Measurements from ENCODE around the gene FOXF1. TPM values are rescaled to one million over a fixed set of nuclear protein-coding genes. Genes with fewer than 3 reads are reported as not detected.

FOXF1 gene
- 0.07 and 0.11 TPM in 2 replicates for total RNA-seq

DNA sequence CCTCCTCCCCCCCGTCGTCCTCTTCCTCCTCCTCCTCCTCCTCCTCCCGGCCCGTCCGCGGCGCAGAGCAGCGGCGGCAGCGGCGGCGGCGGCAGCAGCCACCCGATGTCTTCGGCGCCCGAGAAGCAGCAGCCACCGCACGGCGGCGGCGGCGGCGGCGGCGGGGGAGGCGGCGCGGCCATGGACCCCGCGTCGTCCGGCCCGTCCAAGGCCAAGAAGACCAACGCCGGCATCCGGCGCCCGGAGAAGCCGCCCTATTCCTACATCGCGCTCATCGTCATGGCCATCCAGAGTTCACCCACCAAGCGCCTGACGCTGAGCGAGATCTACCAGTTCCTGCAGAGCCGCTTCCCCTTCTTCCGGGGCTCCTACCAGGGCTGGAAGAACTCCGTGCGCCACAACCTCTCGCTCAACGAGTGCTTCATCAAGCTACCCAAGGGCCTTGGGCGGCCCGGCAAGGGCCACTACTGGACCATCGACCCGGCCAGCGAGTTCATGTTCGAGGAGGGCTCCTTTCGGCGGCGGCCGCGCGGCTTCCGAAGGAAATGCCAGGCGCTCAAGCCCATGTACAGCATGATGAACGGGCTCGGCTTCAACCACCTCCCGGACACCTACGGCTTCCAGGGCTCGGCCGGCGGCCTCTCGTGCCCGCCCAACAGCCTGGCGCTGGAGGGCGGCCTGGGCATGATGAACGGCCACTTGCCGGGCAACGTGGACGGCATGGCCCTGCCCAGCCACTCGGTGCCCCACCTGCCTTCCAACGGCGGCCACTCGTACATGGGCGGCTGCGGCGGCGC is at the start of gene FOXF1:
FOXF1 (plus strand) TSS at position 63 of the 797 bp plus-strand sequence; CDS start at position 106, 43 bp downstream.
- DNase-seq (ENCODE audit: low read depth, low spot score) = no peak

DNA sequence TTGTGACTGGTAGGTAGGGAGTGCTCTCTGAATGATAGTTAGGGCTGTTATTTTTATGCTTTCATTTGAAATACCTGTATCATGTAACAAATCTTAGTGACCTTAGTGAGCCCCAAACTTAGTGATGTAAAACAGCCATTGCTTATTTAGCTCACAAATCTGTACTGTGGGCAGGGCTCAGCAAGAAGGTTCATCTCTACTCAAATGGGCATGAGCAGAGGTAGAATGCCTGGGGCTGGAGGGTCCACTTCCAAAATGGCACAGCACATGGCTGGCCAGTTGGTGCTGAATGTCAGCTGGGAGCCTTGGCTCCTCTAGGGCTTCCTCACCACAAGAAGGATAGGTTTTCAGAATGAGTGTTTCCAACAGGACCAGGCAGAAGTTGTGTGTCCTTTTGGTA is 49.3 kb upstream of the FOXF1 start:
- DNase-seq (ENCODE audit: low read depth, low spot score) = no peak

DNA sequence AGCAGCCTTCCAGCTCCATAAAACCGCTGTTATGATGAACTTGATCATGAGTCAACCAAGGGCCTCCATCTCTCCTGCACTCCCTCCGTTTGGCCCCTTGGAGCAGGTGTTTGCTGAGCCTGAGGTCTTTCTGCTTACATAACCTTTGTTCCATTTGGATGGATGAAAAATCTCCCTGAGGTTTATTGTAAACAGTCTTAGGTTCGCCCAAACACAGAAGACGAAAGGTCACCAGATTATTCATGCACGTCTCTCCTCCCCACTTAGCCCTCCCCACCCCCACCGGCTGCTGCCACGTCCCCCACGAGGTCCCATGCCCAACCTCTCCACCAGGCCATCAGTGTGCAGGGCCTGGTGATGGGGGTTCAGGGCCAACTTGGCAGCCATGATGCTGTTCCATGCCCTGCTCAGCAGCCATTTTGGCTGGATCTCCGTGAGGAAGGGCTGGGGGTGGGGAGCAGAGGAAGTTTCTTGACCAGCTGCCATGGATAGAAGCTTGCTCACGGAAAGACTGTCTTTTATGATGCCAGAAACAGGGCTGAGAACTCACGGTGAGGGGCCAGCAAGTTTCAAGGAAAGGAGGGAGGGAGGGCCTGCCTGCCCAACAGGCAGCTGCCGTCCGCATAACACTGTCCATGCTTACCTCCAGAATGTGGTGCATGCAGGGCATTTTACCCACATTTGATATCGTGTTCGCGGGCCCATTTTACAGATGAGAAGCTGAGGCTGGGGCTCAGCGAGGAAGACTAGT is 47.8 kb upstream of the FOXF1 start:
- no peak for DNase-seq (ENCODE audit: low read depth, low spot score)

DNA sequence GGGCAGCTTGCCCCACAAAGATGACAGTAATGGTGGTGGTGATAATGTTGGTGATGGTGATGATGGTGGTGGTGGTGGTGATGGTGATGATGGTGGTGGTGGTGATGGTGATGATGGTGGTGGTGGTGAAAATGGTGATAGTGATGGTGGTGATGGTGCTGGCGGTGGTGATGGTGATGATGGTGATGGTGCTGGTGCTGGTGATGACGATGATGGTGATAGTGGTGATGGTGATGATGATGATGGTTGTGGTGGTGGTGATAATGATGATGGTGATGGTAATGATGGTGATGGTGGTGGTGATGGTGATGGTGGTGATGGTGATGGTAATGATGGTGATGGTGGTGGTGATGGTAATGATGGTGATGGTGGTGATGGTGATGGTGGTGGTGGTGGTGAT is 46.3 kb upstream of the FOXF1 start:
- no peak for DNase-seq (ENCODE audit: low read depth, low spot score)

DNA sequence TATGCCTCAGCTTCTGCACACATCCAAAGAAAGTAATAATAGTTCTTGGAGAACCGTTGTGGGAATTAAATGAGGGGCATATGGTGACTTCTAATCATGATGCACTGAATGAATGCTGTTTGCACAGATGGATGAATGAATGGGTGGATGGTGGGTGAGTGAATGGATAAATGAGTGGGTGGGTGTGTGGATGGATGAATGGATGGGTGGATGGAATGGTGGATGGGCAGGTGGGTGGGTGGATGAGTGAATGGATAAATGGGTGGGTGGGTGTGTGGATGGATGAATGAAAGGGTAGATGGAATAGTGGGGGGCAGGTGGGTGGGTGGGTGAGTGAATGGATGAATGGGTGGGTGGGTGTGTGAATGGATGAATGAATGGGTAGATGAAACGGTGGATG is 44.9 kb upstream of the FOXF1 start:
- DNase-seq (ENCODE audit: low read depth, low spot score) = no peak

DNA sequence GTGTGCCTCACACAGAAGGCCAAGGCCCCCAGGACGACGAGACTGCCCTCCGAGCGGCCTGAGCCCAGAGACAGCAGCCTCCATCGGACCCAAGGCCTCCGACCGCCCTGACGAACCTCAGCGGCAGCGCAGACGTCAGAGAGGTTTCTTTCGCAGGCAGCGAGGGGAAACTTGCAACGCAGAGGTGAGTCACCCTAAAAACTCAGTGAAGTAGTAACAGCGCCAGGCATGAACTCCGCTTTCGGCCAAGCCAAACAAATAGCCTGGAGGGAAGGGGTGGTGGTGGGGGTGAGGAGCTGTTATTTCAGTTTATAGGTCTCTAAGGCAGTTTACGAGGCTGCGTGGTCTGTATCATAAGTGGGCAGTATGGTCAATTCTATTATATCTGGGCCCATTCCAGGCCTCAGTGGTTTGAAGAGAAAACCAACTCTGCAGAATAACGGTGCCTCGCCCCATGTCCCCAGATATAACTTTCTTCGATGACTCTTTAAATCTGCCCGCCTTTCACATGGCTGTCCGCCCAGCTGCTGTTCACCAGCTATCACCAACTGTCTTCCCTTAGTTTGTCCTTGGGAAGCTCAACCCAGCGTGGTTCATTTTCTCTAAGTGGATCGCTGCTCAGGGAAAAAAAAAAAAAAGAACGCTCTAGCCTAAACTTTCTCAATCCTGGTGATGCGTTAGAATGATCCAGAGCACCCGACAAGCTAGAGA is 43.5 kb upstream of the FOXF1 start:
- DNase-seq (ENCODE audit: low read depth, low spot score) = no peak

DNA sequence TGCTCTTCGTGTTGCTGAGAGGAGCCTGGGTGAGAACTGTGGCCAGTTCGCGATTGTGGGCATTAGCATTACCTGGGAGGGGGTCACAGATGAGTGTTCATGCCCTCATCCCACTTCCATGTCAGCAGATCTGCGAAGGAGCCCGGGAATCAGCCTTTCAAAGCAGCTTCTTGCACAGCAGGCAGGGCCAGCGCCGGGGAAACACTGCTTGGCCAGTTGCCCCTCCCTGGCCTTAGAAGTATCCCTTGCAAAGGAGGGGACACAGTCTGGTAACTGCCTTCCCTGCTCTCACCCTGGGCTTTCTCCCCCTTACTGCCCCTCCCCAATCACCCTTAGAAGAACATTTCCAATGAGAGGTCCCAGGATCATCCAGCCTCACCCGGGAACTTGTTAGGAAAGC is 42.8 kb upstream of the FOXF1 start:
- no peak for DNase-seq (ENCODE audit: low read depth, low spot score)

DNA sequence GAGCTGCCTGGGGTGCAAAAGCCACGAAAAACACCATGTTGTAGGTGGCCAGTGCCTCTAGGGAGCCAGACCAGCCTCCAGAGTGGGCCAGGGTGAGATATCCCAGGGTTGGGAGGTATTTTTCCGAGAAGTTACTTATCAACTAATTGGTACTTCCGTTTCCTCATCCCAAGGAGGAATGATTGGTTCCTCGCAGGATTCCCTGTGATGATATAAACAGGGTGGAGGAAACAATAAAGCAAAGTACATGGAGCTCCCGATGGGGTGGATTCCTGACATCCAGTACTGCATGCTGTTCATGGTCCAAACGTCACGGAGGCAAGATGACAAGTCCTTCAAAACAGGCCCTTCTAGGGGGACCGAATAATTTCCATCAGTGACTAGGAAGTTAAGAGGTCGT is 39.4 kb upstream of the FOXF1 start:
- DNase-seq (ENCODE audit: low read depth, low spot score) = no peak

DNA sequence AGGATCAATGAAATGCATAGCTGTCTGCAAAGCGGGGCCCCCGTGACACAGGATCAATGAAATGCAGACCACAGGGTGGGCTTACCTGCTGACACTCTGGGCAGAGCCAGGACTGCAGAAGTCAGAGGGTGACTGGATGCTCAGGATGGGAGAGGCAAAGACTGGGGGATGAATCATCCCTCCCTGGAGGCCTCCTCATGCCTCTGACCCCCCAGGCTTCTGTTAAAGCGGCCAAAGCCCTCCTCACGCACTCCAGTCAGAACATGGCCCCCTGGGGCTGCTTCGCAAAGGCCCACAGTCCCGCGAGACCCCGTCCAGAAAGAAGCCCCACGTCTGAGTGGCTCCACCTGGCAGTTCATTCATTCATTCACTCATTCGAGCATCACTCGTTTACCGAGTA is 38.4 kb upstream of the FOXF1 start:
- DNase-seq (ENCODE audit: low read depth, low spot score) = no peak

DNA sequence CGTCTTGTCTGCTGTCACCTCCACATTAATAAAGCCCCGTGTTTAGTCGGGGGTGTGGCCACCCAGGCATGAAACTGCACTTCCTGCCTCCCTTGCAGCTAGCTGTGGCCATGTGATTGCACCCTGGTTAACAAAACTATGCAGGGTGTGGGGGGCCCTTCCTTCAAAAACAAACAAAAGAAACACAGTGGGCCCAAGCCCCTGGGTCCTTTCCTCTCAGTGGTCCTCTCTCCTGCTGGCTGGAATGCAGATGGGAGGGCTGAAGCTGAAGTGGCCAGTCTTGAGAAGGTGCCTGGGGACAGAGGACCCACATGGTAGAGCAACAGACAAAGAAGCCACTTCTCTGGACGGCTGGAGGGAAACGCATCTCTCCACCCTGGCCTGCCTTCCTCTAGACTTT is 38.0 kb upstream of the FOXF1 start:
- no peak for DNase-seq (ENCODE audit: low read depth, low spot score)

DNA sequence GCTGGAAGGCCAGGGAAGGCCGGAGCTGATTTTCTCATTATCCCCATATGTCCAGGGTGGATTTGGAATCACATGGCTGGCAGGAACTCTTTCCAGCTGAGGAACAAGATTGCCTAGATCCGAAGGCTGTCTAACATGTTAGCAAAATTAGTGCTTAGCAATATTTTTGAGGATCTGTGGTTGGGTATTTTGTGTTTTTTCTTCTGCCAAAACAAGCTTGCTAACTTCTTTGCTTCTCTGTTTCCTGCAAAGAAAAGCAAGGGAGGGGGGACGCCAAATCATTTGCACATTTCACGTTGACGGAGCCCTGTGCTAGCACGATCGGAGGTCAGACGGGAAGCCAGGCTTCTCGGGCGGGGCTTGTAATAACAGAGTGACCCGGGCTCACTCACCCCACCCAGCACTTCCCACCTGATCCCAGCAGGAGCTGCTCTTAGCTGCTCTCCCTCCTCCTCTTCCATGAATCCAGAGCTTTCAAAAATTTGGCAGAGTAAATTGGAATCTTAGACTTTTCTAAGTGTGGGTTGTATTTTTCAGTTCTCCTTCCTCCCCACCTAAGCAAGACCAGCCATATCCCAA is 33.3 kb upstream of the FOXF1 start:
- DNase-seq (ENCODE audit: low read depth, low spot score) = no peak

DNA sequence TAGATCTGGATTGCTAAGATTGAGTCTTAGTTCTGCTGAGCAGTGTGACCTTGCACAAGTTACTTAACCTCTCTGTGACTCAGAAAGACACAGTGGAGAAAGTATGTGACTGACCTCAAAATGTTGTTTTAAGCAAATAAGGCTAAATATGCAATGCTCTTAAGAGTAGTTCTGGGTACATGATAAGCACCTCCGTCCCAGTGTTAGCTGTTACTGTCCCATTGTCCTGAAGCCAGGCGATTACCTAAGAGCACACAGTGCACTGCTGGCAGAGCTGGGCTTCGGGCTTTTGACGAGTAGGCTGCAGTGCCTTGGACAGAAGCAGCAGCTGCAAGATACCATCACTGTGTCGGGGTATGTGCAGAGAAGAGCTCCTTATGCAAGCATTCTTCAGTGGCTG is 32.7 kb upstream of the FOXF1 start:
- DNase-seq (ENCODE audit: low read depth, low spot score) = no peak

DNA sequence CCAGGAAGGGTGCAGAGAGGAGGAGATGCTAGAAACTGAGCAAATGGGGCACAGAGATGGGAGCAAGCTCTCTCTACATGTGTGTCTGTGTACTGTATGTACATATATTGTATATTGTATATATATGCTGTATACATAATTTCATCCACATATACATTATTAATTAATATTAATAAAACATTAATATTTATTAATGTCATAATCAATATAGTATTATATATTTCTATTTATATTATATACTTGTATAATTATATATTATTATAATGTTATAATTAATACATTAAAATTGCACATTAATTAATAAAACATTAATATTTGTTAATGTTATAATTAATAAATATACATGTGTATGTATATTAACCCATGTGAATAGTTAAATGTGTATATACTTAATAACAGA is 31.5 kb upstream of the FOXF1 start:
- no peak for DNase-seq (ENCODE audit: low read depth, low spot score)

DNA sequence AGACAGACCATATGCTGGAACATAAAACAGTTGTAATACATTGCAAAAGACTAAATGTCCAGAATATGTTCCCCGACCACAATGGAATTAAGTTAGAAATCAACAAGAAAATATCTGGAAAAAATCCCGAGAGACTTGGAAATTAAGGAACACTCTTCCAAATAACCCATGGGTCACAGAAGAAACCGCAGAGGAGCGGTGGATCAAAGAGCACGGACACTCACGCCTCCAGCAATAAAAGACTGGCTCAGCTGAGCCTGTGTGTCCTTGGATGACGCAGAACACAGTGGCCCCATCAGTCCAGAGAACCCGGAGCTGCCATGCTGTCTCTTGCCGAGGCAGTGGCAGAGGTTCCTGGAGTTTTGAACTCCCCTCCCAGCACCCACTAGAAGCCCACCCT is 30.9 kb upstream of the FOXF1 start:
- no peak for DNase-seq (ENCODE audit: low read depth, low spot score)

DNA sequence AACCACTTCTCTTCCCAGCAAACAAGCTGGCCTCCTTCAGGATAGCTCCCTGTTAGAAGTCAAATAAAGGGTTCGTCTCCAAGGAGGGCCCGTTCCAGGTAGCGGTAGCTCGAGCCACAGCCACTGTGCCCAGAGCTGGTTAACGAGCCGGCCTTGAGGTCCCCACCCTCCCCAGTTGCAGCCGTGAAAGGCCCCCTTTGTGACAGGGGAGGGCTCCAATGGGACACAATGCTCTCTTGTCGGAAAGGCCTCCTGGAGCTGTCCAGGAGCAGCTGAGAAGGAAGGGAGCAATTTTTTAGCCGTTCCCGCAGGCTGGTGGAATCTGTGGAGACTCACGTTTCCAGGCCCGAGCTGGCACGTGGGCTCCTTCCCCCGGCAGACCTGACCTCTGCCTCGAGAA is 29.9 kb upstream of the FOXF1 start:
- no peak for DNase-seq (ENCODE audit: low read depth, low spot score)

DNA sequence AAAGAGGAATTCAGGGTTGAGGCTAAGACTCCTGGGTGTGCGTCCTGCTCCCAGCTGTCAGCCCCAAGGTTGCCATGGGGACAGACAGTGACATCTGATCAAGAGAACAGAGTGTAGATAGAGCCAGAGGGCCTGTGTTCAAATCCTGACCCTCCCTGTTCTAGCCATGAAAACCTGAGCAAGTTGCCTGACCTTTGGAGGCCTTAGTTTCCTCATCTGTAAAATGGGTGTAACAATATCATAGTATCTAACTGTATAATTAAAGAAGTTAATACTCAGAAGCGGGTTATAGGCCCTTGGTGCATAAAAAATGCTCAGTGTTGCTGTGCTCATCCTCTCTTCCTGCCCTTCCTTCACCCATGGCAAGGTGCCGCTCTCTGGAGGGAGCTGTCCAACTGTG is 28.7 kb upstream of the FOXF1 start:
- no peak for DNase-seq (ENCODE audit: low read depth, low spot score)

DNA sequence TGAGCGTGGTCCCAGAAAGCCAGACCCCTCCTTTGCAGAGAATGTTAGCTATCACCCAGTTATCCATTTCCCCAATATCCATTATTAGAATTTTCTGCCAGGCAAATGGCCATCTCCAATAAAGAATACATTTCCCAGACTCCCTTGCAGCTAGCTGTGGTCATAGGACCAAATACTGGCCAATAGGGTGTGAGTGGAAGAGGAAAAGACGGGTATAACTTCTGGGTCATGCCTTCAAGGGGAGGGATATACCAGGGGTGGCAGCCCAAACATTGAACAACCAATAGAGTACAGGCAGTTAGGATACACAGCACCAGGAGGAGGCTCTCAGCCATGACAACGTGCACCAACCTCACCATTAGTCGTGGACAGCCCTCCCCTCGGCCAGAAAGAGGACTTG is 26.1 kb upstream of the FOXF1 start:
- DNase-seq (ENCODE audit: low read depth, low spot score) = no peak

DNA sequence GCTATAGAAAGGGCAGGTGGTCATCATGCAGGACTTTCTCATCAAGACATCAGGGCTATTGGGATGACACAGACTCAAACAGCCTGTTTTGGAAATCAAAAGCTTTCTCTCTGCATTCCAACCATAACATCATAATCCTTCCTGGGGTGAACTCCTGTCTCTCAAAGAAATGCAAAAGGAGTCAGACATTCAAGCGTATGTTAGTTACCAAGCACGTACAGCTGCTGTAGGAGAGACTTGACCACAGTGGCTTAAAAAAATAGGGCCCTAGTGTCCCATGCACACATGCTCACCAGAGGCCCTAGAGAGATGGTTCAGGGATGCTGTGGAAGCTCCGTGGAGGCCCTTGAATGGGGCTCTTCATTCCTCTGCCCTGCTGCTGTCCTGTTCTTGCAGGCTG is 24.6 kb upstream of the FOXF1 start:
- no peak for DNase-seq (ENCODE audit: low read depth, low spot score)

DNA sequence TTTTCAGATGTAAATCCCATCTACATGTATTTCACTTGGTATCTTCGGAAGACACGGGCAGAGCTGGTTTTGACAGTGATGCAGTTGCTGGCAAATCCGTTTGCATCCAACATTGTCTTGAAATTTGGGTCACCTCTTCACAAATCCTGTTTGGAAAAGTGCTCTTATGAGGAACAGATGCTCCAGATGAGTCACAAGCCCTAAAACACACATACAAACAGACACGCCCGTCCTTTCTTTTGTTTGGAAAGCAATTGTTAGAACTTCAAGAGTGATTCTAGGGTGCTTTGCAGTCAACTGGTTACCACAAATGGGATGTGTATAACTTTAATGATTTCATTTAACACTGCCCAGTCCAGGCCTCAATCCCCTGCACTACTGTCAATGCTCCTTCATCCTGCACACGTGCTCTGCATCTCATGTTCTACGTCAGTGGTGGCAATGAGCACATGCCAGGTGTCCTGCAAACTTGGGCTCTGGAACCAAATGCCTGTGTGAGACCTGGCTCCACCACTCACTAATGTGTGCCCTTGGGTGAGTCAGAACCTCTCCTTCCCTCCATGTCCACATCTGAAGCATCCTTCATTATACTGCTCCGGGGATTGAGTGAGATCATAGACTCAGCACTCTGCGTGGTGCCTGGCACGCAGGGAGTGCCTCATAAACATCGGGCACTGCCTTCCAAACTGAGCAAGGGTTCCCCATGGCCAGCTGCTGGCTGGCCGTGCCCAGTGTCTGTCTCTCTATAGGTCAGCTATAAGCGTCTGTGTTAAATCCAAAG is 19.3 kb upstream of the FOXF1 start:
- DNase-seq (ENCODE audit: low read depth, low spot score) = no peak

DNA sequence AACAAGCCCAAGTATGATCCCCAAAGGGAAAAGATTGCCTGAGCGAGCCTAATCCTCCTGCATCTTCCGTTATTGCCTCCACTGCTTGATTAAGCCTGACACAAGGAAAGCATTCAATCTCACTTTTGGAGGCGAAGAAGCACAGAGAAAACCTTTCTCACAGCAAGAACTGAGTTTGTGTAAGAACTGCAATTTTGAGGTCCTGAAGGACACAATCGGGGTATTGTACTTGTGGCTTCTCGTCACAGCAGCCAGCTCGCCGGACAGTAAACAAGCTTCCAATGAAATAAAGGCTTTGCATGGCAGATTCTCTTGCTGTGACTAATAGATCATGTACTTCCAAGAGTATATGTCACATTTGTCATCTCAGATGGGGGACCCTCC is 18.7 kb upstream of the FOXF1 start:
- DNase-seq (ENCODE audit: low read depth, low spot score) = no peak

DNA sequence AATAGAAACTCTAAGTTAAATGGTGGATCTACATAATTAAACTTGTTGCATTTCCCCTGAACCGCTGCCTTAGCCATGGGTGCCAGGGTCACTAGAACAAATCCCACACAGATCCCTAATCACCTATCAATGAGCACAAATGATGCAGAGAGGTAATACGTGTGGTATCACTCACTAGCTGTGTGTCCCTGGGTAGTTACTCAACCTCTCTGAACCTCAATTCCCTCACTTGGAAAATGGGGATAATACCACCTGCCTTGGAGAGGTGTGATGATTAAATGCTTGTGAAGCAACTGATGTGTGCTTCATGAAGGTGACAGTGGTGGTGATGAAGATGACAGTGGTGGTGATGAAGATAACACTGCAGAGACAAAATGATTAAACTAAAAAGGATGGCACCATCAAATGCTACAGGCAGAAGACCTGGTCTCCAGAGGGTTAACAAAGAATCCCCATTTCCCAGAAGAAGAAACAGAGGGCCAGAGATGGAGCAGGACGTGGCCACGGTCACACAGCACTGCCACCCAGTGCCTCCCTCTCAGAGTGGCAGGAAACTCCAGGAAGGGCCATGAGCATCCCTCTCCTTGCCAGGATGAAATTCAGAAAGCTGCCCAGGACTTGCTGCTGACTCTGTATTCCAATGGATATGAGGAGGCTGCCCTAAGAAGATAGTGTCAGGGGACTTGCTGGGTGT is 17.9 kb upstream of the FOXF1 start:
- DNase-seq (ENCODE audit: low read depth, low spot score) = no peak
